Karpas-422 (cell line): Measurements from ENCODE around the gene NEK10. TPM values are rescaled to one million over a fixed set of nuclear protein-coding genes. Genes with fewer than 3 reads are reported as not detected.

Source experiments
- DNase-seq: peaks from one replicate; pipeline ENCODE4 v3.0.0-alpha.2; 2015
- H2AFZ ChIP-seq: fragments of 200-600 bp; sonication (generic); 2 replicates; pipeline ENCODE4 v1.6.1; 2014; ENCODE audit warnings: antibody characterized with exemption, low read length, mixed read lengths
- H3K27ac ChIP-seq: fragments of 200-600 bp; sonication (generic); 2 replicates; pipeline ENCODE4 v1.5.1; 2014; ENCODE audit warnings: mild to moderate bottlenecking, low read length, moderate library complexity
- H3K27me3 ChIP-seq: fragments of 200-600 bp; sonication (generic); 2 replicates; pipeline ENCODE4 v1.6.1; 2014; ENCODE audit warnings: low read length, mixed read lengths
- H3K36me3 ChIP-seq: fragments of 200-600 bp; sonication (generic); 2 replicates; pipeline ENCODE4 v1.6.1; 2014; ENCODE audit warnings: low read length, mixed read lengths; ENCODE audit not compliant: insufficient read depth
- H3K4me1 ChIP-seq: fragments of 200-600 bp; sonication (generic); 2 replicates; pipeline ENCODE4 v1.6.1; 2014; ENCODE audit warnings: mild to moderate bottlenecking, low read length, mixed read lengths
- H3K4me2 ChIP-seq: fragments of 200-600 bp; sonication (generic); 2 replicates; pipeline ENCODE4 v1.6.1; 2014; ENCODE audit warnings: low read length, low read depth, mild to moderate bottlenecking; ENCODE audit not compliant: poor library complexity, severe bottlenecking
- H3K4me3 ChIP-seq: fragments of 200-600 bp; sonication (generic); 2 replicates; pipeline ENCODE4 v1.5.1; 2014; ENCODE audit warnings: mild to moderate bottlenecking, antibody characterized with exemption, low read length, mixed read lengths
- H3K79me2 ChIP-seq: fragments of 200-600 bp; sonication (generic); 2 replicates; pipeline ENCODE4 v1.6.1; 2014; ENCODE audit warnings: mild to moderate bottlenecking, low read length, mixed read lengths
- H3K9ac ChIP-seq: fragments of 200-600 bp; sonication (generic); 2 replicates; pipeline ENCODE4 v1.6.0; 2014; ENCODE audit warnings: low read length
- H3K9me2 ChIP-seq: fragments of 200-600 bp; sonication (generic), shearing (Covaris generic); replicated peaks from 2 replicates; pipeline ENCODE4 v1.6.0; 2014; ENCODE audit warnings: mild to moderate bottlenecking, low read length, moderate library complexity; ENCODE audit not compliant: insufficient read depth
- H3K9me3 ChIP-seq: fragments of 300-700, 200-600 bp; sonication (generic); 2 replicates; pipeline ENCODE4 v1.6.1; 2014; ENCODE audit warnings: low read length, mixed read lengths
- H4K20me1 ChIP-seq: fragments of 200-600 bp; sonication (generic); 2 replicates; pipeline ENCODE4 v1.6.1; 2014; ENCODE audit warnings: mild to moderate bottlenecking, antibody characterized with exemption, low read length, low read depth; ENCODE audit not compliant: insufficient read depth
- total RNA-seq: library from RNA; depleted of rRNA; stranded (reverse); fragments of >200 nt; shearing (Covaris generic); gene quantifications from 2 replicates; pipeline ENCODE4 v1.2.3, GENCODE V29; 2014; ENCODE audit warnings: low replicate concordance

Gene NEK10
- total RNA-seq, 1 experiment from 2014 or later, result 0.34 TPM

DNA sequence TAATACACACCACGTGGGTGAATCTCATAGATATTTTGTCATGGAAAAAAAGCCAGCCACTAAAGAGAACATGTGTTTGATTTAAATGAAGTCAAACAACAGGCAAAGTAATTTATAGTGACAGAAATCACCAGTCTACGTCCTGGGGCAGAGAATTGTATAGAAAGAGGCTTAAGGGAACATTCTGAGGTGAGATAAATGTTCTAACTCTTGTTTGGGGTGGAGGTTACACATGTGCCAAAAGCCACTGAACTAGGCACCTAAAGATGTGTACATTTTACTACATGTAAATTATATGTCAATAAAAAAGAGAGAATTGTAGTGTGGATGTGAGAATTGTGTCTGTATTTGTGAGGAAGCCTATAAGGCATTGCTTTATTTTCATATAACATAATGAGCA, 184.9 kb downstream of the NEK10 start:
- Histone ChIP-seq H3K9ac (no peak overlapping the region), H2AFZ (no peak overlapping the region), H3K36me3 (no peaks in the 10 kb centered on the region), H4K20me1 (no peaks in the 10 kb centered on the region), H3K9me3 (no peaks in the 10 kb centered on the region), H3K27me3 (no peaks in the 10 kb centered on the region), H3K4me3 (no peak overlapping the region), H3K79me2 (no peaks in the 10 kb centered on the region), H3K4me2 (no peak overlapping the region), H3K9me2 (no peaks in the 10 kb centered on the region), H3K4me1 (no peaks in the 10 kb centered on the region), H3K27ac (no peak overlapping the region)
- no peak for DNase-seq

DNA sequence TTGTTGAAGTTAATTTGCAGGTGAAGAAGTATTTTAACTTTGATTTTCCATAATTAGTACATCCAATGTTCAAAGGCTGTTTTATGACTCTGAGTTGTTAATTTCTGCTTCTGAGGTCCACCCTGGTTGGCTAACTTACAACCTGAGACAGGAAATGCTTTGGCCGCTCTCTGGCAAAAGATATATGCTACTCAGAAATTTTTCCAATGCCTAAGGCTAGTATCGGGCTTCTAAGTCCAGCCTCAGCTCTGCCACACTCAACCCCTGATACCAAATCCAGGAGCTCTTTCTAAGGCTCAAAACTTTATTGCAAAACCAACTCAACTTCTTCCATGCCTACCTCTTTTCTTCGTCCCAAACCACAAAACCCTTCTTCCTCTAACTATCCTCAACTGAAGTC, 192.9 kb downstream of the NEK10 start:
- Histone ChIP-seq H3K27me3 (no peaks in the 10 kb centered on the region), H3K4me3 (no peak overlapping the region)

GRCh38 chr3:27174530-27174929, 194.7 kb downstream of the NEK10 start:
- Histone ChIP-seq H3K4me1 (no peaks in the 10 kb centered on the region), H3K9ac (no peak overlapping the region), H3K9me3 (no peaks in the 10 kb centered on the region)

More for the DNA sequence above, 192.9 kb downstream of the NEK10 start:
- H4K20me1 ChIP-seq, result no peaks in the 10 kb centered on the region
- H3K27ac ChIP-seq, result no peak overlapping the region
- no peaks in the 10 kb centered on the region for H3K36me3 ChIP-seq
- no peaks in the 10 kb centered on the region for H3K9me2 ChIP-seq
- DNase-seq, result no peak
- no peaks in the 10 kb centered on the region for H3K4me1 ChIP-seq
- H3K79me2 ChIP-seq, result no peaks in the 10 kb centered on the region
- H2AFZ ChIP-seq, result no peak overlapping the region
- H3K9me3 ChIP-seq, result no peaks in the 10 kb centered on the region
- no peak overlapping the region for H3K4me2 ChIP-seq
- no peak overlapping the region for H3K9ac ChIP-seq

DNA sequence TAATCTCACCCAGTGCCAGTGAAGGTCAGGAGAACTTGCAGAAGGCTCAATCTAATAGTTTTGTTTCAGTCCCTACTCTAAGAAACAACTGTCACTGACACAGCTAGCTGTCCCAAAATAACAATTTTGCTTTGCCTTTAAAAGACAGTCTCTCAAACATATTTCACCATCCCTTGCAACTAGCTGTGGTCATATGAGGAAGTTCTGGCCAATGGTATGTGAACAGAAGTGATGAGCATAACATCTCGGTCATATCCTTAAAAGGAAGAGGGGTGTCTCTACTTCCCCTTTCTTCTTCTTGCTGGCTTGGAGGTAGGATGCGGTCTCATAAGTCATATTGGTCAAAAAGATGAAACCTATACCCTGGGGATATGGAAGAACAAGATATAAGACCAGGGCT, 198.1 kb downstream of the NEK10 start:
- no peak overlapping the region for H3K4me2 ChIP-seq
- H3K9ac ChIP-seq, result no peak overlapping the region

More at GRCh38 chr3:27174530-27174929, 194.7 kb downstream of the NEK10 start:
- no peak for DNase-seq
- no peaks in the 10 kb centered on the region for H3K9me2 ChIP-seq
- H2AFZ ChIP-seq, result no peak overlapping the region
- H3K36me3 ChIP-seq, result no peaks in the 10 kb centered on the region
- H3K27ac ChIP-seq, result no peak overlapping the region
- H3K27me3 ChIP-seq, result no peaks in the 10 kb centered on the region
- no peak overlapping the region for H3K4me2 ChIP-seq
- no peaks in the 10 kb centered on the region for H4K20me1 ChIP-seq
- no peaks in the 10 kb centered on the region for H3K79me2 ChIP-seq
- no peak overlapping the region for H3K4me3 ChIP-seq

GRCh38 chr3:27166888-27167287, 202.3 kb downstream of the NEK10 start:
- Histone ChIP-seq H3K79me2 (no peaks in the 10 kb centered on the region), H3K4me2 (no peak overlapping the region), H3K9ac (no peak overlapping the region), H3K4me3 (no peak overlapping the region), H3K27ac (no peak overlapping the region), H3K36me3 (no peaks in the 10 kb centered on the region), H3K9me2 (no peaks in the 10 kb centered on the region), H3K4me1 (no peaks in the 10 kb centered on the region), H4K20me1 (no peaks in the 10 kb centered on the region), H2AFZ (no peak overlapping the region), H3K27me3 (no peaks in the 10 kb centered on the region), H3K9me3 (no peaks in the 10 kb centered on the region)
- no peak for DNase-seq

More for the DNA sequence above, 198.1 kb downstream of the NEK10 start:
- Histone ChIP-seq H3K27me3 (no peaks in the 10 kb centered on the region), H4K20me1 (no peaks in the 10 kb centered on the region), H3K9me3 (no peaks in the 10 kb centered on the region), H3K27ac (no peak overlapping the region), H3K36me3 (no peaks in the 10 kb centered on the region), H3K79me2 (no peaks in the 10 kb centered on the region), H2AFZ (no peak overlapping the region), H3K4me1 (no peaks in the 10 kb centered on the region), H3K9me2 (no peaks in the 10 kb centered on the region), H3K4me3 (no peak overlapping the region)
- peak; percentile 54 for DNase-seq

DNA sequence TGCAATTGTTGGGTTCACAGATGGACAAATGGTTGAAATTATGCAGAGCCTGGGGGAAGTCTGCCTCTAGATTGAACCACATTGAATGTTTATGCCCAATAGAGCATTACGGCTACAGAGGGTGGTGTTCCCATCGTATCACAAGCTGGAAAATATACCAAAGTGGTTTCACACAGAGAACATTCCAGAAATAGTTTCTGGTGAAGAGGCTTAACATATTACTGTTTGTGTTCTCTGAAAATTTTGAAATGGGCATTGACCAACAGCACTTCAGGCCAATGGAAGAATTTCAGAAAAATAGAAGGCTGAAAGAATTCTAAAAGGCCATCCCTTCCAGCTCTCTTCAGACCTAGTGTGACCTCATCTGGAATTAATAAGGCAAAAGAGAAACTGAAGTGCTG, 203.9 kb downstream of the NEK10 start:
- Histone ChIP-seq H3K36me3 (no peaks in the 10 kb centered on the region), H3K9me3 (no peaks in the 10 kb centered on the region), H3K4me2 (no peak overlapping the region), H2AFZ (no peak overlapping the region), H3K9ac (no peak overlapping the region), H3K27me3 (no peaks in the 10 kb centered on the region), H3K79me2 (no peaks in the 10 kb centered on the region), H3K9me2 (no peaks in the 10 kb centered on the region), H3K4me3 (no peak overlapping the region), H3K4me1 (no peaks in the 10 kb centered on the region), H4K20me1 (no peaks in the 10 kb centered on the region), H3K27ac (no peak overlapping the region)
- no peak for DNase-seq

DNA sequence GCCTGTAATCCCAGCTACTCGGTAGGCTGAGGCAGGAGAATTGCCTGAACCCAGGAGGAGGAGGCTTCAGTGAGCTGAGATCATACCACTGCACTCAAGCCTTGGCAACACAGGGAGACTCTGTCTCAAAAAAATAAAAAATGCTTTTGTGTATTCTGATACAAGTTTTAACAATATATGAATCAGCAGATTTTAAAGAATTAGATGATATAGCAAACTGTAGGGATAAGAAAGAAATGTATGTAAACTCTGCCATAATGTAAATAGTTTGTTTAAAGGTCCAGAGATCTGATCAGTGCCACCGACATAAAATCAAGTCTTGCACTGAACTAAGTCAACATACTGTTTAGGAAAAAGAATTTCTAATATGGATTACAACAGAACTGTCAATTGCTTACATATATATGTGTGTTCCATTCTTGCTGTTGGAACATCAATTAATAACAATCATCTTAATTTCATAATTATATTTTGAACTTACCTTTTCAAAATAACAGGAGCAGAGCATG, 208.3 kb downstream of the NEK10 start:
- Histone ChIP-seq H2AFZ (no peak overlapping the region), H3K36me3 (no peaks in the 10 kb centered on the region), H3K9me3 (no peaks in the 10 kb centered on the region), H3K79me2 (no peaks in the 10 kb centered on the region), H3K4me1 (no peaks in the 10 kb centered on the region), H3K4me2 (no peak overlapping the region), H3K4me3 (no peak overlapping the region), H3K9ac (no peak overlapping the region), H3K27me3 (no peaks in the 10 kb centered on the region), H4K20me1 (no peaks in the 10 kb centered on the region), H3K27ac (no peak overlapping the region), H3K9me2 (no peaks in the 10 kb centered on the region)
- DNase-seq, result no peak

DNA sequence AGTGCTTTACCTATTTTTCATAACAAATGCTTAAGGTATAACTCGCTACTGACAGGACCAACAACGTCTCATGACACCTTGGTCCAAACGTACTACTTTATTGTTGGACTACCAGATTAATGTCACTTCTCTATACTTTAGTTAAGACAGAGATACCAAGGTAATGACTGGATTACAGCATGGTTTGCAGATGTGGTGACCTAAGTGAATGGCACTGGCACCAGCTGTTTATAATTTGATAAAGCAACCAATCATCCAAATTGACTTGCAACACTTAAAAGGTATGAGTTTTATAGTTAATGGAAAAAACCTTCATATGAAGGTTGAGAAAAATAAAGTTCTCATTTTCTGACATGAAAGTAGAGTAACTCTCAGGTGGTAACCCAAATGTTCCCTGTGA, 209.0 kb downstream of the NEK10 start:
- Histone ChIP-seq H3K79me2 (no peaks in the 10 kb centered on the region), H4K20me1 (no peaks in the 10 kb centered on the region), H2AFZ (no peak overlapping the region), H3K4me3 (no peak overlapping the region), H3K4me1 (no peaks in the 10 kb centered on the region), H3K27ac (no peak overlapping the region), H3K36me3 (no peaks in the 10 kb centered on the region), H3K9me2 (no peaks in the 10 kb centered on the region), H3K27me3 (no peaks in the 10 kb centered on the region), H3K4me2 (no peak overlapping the region), H3K9ac (no peak overlapping the region), H3K9me3 (no peaks in the 10 kb centered on the region)
- no peak for DNase-seq

GRCh38 chr3:27147215-27147614, 222.0 kb downstream of the NEK10 start:
- H3K4me2 ChIP-seq, result no peak overlapping the region
- no peaks in the 10 kb centered on the region for H3K9me3 ChIP-seq
- H3K27ac ChIP-seq, result no peak overlapping the region
- no peaks in the 10 kb centered on the region for H3K36me3 ChIP-seq
- H3K4me3 ChIP-seq, result no peak overlapping the region
- H3K4me1 ChIP-seq, result no peaks in the 10 kb centered on the region
- DNase-seq, result no peak
- no peaks in the 10 kb centered on the region for H3K9me2 ChIP-seq
- H3K9ac ChIP-seq, result no peak overlapping the region
- no peak overlapping the region for H2AFZ ChIP-seq
- H3K79me2 ChIP-seq, result no peaks in the 10 kb centered on the region
- H3K27me3 ChIP-seq, result no peaks in the 10 kb centered on the region
- no peaks in the 10 kb centered on the region for H4K20me1 ChIP-seq
